H1 (cell line): Measurements from ENCODE around the gene CCDC93. TPM values are rescaled to one million over a fixed set of nuclear protein-coding genes. Genes with fewer than 3 reads are reported as not detected.

Experiments
- CTCF ChIA-PET: fragments of 300-600 bp; sonication (Branson Sonifier 250); formaldehyde crosslinking; loops from one replicate; lab custom pipeline; 2021; ENCODE audit not compliant: partially characterized antibody; lab: Charles Lee
- POLR2A ChIA-PET: fragments of 300-600 bp; sonication (Branson Sonifier 250); formaldehyde crosslinking; loops from one replicate; lab custom pipeline; 2021; ENCODE audit warnings: inconsistent platforms; ENCODE audit not compliant: partially characterized antibody; lab: Charles Lee
- DNase-seq, 2 experiments: peaks; one replicate each; pipeline versions ENCODE4 v3.0.0 to v3.0.0-alpha.2; 2010 to 2022; ENCODE audit warnings: low spot score in 2 of 2, low read depth in 1 of 2, mixed read lengths in 1 of 2
- FAIRE-seq: peaks from 2 replicates; lab custom pipeline; 2011; peaks lifted over from hg19 to GRCh38; lab: Jason Lieb, UNC
- H2AFZ ChIP-seq: 2 replicates; pipeline ENCODE4 v1.8.1; 2012; ENCODE audit warnings: low read length, inconsistent platforms
- H2AK5ac ChIP-seq: 2 replicates; pipeline ENCODE4 v1.6.1; 2013; ENCODE audit warnings: low read depth, low read length
- H2BK120ac ChIP-seq: replicated peaks from 2 replicates; pipeline ENCODE3; 2013; ENCODE audit warnings: low read depth, low read length, inconsistent platforms
- H2BK12ac ChIP-seq: 2 replicates; pipeline ENCODE4 v1.6.1; 2013; ENCODE audit warnings: low read depth, low read length
- H2BK15ac ChIP-seq: 2 replicates; pipeline ENCODE4 v1.6.1; 2013; ENCODE audit warnings: low read length
- H2BK20ac ChIP-seq: 2 replicates; pipeline ENCODE4 v1.6.1; 2013; ENCODE audit warnings: low read length
- H2BK5ac ChIP-seq: 2 replicates; pipeline ENCODE4 v1.6.1; 2013; ENCODE audit warnings: low read depth, low read length
- H3K14ac ChIP-seq: 2 replicates; pipeline ENCODE4 v1.6.1; 2013; ENCODE audit warnings: inconsistent platforms; ENCODE audit not compliant: insufficient read length
- H3K18ac ChIP-seq: 2 replicates; pipeline ENCODE4 v1.6.1; 2013; ENCODE audit warnings: low read length; ENCODE audit errors: extremely low read depth
- H3K23ac ChIP-seq: 2 replicates; pipeline ENCODE4 v1.6.1; 2013; ENCODE audit warnings: inconsistent platforms; ENCODE audit not compliant: insufficient read length
- H3K23me2 ChIP-seq: 2 replicates; pipeline ENCODE4 v1.6.1; 2013; ENCODE audit warnings: low read depth, low read length
- H3K27ac ChIP-seq: 2 replicates; pipeline ENCODE4 v1.6.1; 2011; ENCODE audit warnings: low read depth, low read length, inconsistent platforms
- H3K27me3 ChIP-seq, 4 experiments: replicated peaks in 1 of 4; 1 replicate in 1 of 4; 2 replicates in 3 of 4; pipeline versions ENCODE4 v1.6.1 to v1.8.1; 2011 to 2013; ENCODE audit warnings: low read length in 3 of 4, mild to moderate bottlenecking in 3 of 4, inconsistent platforms in 2 of 4, mixed read lengths in 2 of 4, moderate library complexity in 1 of 4; ENCODE audit not compliant: control insufficient read depth in 3 of 4, insufficient read depth in 3 of 4; ENCODE audit errors: extremely low read depth in 1 of 4
- H3K36me3 ChIP-seq, 4 experiments: 2 replicates each; pipeline versions ENCODE4 v1.6.1 to v1.8.1; 2011 to 2013; ENCODE audit warnings: mild to moderate bottlenecking in 4 of 4, low read length in 3 of 4, moderate library complexity in 2 of 4, control low read depth in 1 of 4, inconsistent platforms in 1 of 4; ENCODE audit not compliant: insufficient read depth in 4 of 4, control insufficient read depth in 2 of 4
- H3K4ac ChIP-seq: replicated peaks from 2 replicates; pipeline ENCODE3; 2013; ENCODE audit warnings: low read length, low read depth, mixed read lengths, inconsistent platforms; ENCODE audit not compliant: insufficient read length
- H3K4me1 ChIP-seq, 4 experiments: replicated peaks in 1 of 4; 1 replicate in 1 of 4; 2 replicates in 3 of 4; pipeline versions ENCODE4 v1.6.1 to v1.8.1; 2011 to 2013; ENCODE audit warnings: low read length in 3 of 4, inconsistent platforms in 2 of 4, mixed read lengths in 1 of 4; ENCODE audit not compliant: insufficient read depth in 4 of 4, control insufficient read depth in 3 of 4
- H3K4me2 ChIP-seq, 2 experiments: 2 replicates each; pipeline versions ENCODE4 v1.6.1 to v1.8.1; 2011 to 2013; ENCODE audit warnings: low read depth in 2 of 2, low read length in 2 of 2, control low read depth in 1 of 2, inconsistent platforms in 1 of 2, mild to moderate bottlenecking in 1 of 2; ENCODE audit not compliant: insufficient read depth in 1 of 2
- H3K4me3 ChIP-seq, 4 experiments: fragments of 200-600, 300-600 bp in 1 of 4; sonication (generic), shearing (Covaris generic), sonication (Bioruptor Twin) in 1 of 4; 2 replicates each; pipeline versions ENCODE4 v1.5.1 to v1.8.1; 2011 to 2016; ENCODE audit warnings: low read length in 4 of 4, low read depth in 3 of 4, control low read depth in 2 of 4, inconsistent platforms in 2 of 4, mild to moderate bottlenecking in 2 of 4, mixed read lengths in 1 of 4, moderate library complexity in 1 of 4; ENCODE audit not compliant: insufficient read depth in 2 of 4; ENCODE audit errors: extremely low read depth in 1 of 4
- H3K56ac ChIP-seq: replicated peaks from 2 replicates; pipeline ENCODE3; 2013; ENCODE audit warnings: low read depth, mild to moderate bottlenecking, mixed read lengths, low read length, inconsistent platforms; ENCODE audit not compliant: insufficient read length
- H3K79me1 ChIP-seq: 2 replicates; pipeline ENCODE4 v1.6.1; 2013; ENCODE audit warnings: low read depth, low read length, control low read depth
- H3K79me2 ChIP-seq, 2 experiments: 2 replicates each; pipeline versions ENCODE4 v1.6.1 to v1.8.1; 2012 to 2013; ENCODE audit warnings: low read length in 2 of 2, mild to moderate bottlenecking in 2 of 2, inconsistent platforms in 1 of 2; ENCODE audit not compliant: insufficient read depth in 2 of 2, control insufficient read depth in 1 of 2
- H3K9ac ChIP-seq, 4 experiments: replicated peaks in 1 of 4; 1 replicate in 1 of 4; 2 replicates in 3 of 4; pipeline versions ENCODE4 v1.6.1 to v1.8.1; 2011 to 2013; ENCODE audit warnings: low read depth in 3 of 4, low read length in 3 of 4, control low read depth in 2 of 4, mild to moderate bottlenecking in 2 of 4, moderate library complexity in 2 of 4, inconsistent platforms in 1 of 4; ENCODE audit errors: extremely low read depth in 1 of 4
- H3K9me3 ChIP-seq, 2 experiments: 2 replicates each; pipeline versions ENCODE4 v1.6.1 to v1.8.1; 2012 to 2013; ENCODE audit warnings: mild to moderate bottlenecking in 2 of 2, moderate library complexity in 2 of 2, control low read depth in 1 of 2, inconsistent platforms in 1 of 2, low read depth in 1 of 2, low read length in 1 of 2, mixed read lengths in 1 of 2; ENCODE audit not compliant: insufficient read depth in 2 of 2
- H4K20me1 ChIP-seq, 2 experiments: replicated peaks in 1 of 2; 2 replicates each; pipeline versions ENCODE3 to v1.8.1; 2011 to 2013; ENCODE audit warnings: inconsistent platforms in 2 of 2, low read length in 2 of 2, mild to moderate bottlenecking in 1 of 2; ENCODE audit not compliant: insufficient read depth in 2 of 2, control insufficient read depth in 1 of 2
- H4K5ac ChIP-seq: 2 replicates; pipeline ENCODE4 v1.6.1; 2013; ENCODE audit warnings: low read length, low read depth, mixed read lengths, inconsistent platforms; ENCODE audit not compliant: insufficient read length
- H4K8ac ChIP-seq: 2 replicates; pipeline ENCODE4 v1.8.0; 2013; ENCODE audit warnings: mild to moderate bottlenecking, moderate library complexity, low read length, inconsistent platforms; ENCODE audit not compliant: insufficient read depth; ENCODE audit errors: extremely low read depth
- H4K91ac ChIP-seq: replicated peaks from 2 replicates; pipeline ENCODE3; 2013; ENCODE audit warnings: low read length, mixed read lengths, inconsistent platforms; ENCODE audit not compliant: insufficient read length
- BACH1 ChIP-seq: IDR thresholded peaks from 2 replicates; pipeline ENCODE4 v1.6.1; 2012; ENCODE audit warnings: low read length, improper control_type of control experiment
- CHD1 ChIP-seq: IDR thresholded peaks from 2 replicates; pipeline ENCODE4 v1.6.1; 2012; ENCODE audit warnings: low read depth, low read length, improper control_type of control experiment
- CTCF ChIP-seq, 3 experiments: IDR thresholded peaks; 1 replicate in 2 of 3; 2 replicates in 1 of 3; pipeline versions ENCODE4 v1.5.1 to v1.6.1; 2011; ENCODE audit warnings: low read length in 3 of 3, mild to moderate bottlenecking in 3 of 3, inconsistent platforms in 2 of 3, low read depth in 1 of 3, moderate library complexity in 1 of 3; ENCODE audit not compliant: insufficient read depth in 1 of 3; ENCODE audit errors: control extremely low read depth in 1 of 3
- GTF2F1 ChIP-seq: IDR thresholded peaks from 2 replicates; pipeline ENCODE4 v1.6.1; 2012; ENCODE audit warnings: low read depth, low read length, improper control_type of control experiment, borderline replicate concordance
- KDM1A ChIP-seq: fragments of 200-600, 300-600 bp; sonication (generic); IDR thresholded peaks from 2 replicates; pipeline ENCODE4 v1.7.1; 2016; ENCODE audit warnings: mild to moderate bottlenecking, low read length, borderline replicate concordance
- MAFK ChIP-seq: IDR thresholded peaks from 2 replicates; pipeline ENCODE4 v1.6.1; 2012; ENCODE audit warnings: low read depth, mild to moderate bottlenecking, improper control_type of control experiment, low read length
- RFX5 ChIP-seq: IDR thresholded peaks from 2 replicates; pipeline ENCODE4 v1.6.1; 2011; ENCODE audit warnings: low read depth, low read length, improper control_type of control experiment, borderline replicate concordance
- RNF2 ChIP-seq: fragments of 200-900, 300-1000 bp; sonication (generic); IDR thresholded peaks from 2 replicates; pipeline ENCODE4 v1.7.1; 2016; ENCODE audit warnings: borderline replicate concordance, low read depth, mild to moderate bottlenecking, antibody characterized with exemption, low read length; ENCODE audit not compliant: poor library complexity, severe bottlenecking; ENCODE audit errors: missing control alignments
- SUZ12 ChIP-seq: fragments of 200-600 bp; sonication (generic); IDR thresholded peaks from 2 replicates; pipeline ENCODE4 v1.6.1; 2012; ENCODE audit warnings: mild to moderate bottlenecking, inconsistent platforms, low read length, moderate library complexity, mixed read lengths
- ZNF274 ChIP-seq: IDR thresholded peaks from 2 replicates; pipeline ENCODE4 v1.7.0; 2012; ENCODE audit warnings: low read length, borderline replicate concordance; ENCODE audit errors: extremely low read depth
- WGBS, 2 experiments: shearing (Covaris generic) in 1 of 2; methylation state at CpG; one replicate each; pipeline versions ENCODE4 v1.1.6 to v1.1.7; 2013 to 2015; ENCODE audit warnings: low lambda C conversion rate in 2 of 2, mixed read lengths in 2 of 2, inconsistent platforms in 1 of 2, low coverage in 1 of 2, missing lambda C conversion rate in 1 of 2; ENCODE audit not compliant: insufficient replicate concordance in 2 of 2, insufficient coverage in 1 of 2, insufficient read length in 1 of 2; ENCODE audit errors: extremely low coverage in 1 of 2, missing lambda C conversion rate in 1 of 2; 5-methylcytosine and 5-hydroxymethylcytosine counted together
- polyA plus RNA-seq, 7 experiments: library from polyadenylated mRNA; depleted of rRNA in 3 of 7; stranded (reverse) in 5 of 7; unstranded in 2 of 7; fragments of >200 nt in 5 of 7; fragments of 200-250 nt in 2 of 7; gene quantifications; 1 replicate in 5 of 7; 2 replicates in 1 of 7; 4 replicates in 1 of 7; pipeline versions ENCODE4 v1.2.1 to v1.2.3, GENCODE V29; 2011 to 2013; ENCODE audit warnings: missing spikeins in 2 of 7, mixed read lengths in 2 of 7
- total RNA-seq: library from RNA; stranded (reverse); fragmentation: NEBNext Ultra II Directional; extraction: Animal tissue kit (Norgen Biotek cat#: 25700); gene quantifications from 2 replicates; pipeline ENCODE4 v1.2.1, GENCODE V29; 2021

CCDC93 gene
- total and polyA plus RNA-seq, 2 of the 8 experiments (the other 6 are each of a cell fraction or from before 2014, with no cell fraction given) = 5.5 to 18.0 TPM

GRCh38 chr2:118006326-118006725, 7.5 kb downstream of the CCDC93 start:
- H3K9ac ChIP-seq = no peak overlapping the region
- H4K8ac ChIP-seq = no peak overlapping the region
- H3K18ac ChIP-seq = no peak overlapping the region
- H3K4me2 ChIP-seq = no peak overlapping the region
- no peak overlapping the region for H4K91ac ChIP-seq
- 0 out of 7 replicates have a peak, but pooled peaks cover 0 to 2% (median 0%) of the 10 kb centered on the region in 4 experiments for H3K4me1 ChIP-seq
- DNase-seq (no peak), FAIRE-seq (no peak)
- no peak overlapping the region for H2BK12ac ChIP-seq
- H2AK5ac ChIP-seq = no peak overlapping the region
- H4K5ac ChIP-seq = no peak overlapping the region
- no peak overlapping the region for H2BK15ac ChIP-seq
- 100% methylated on average over 1 of the region's 1 CpG; no CpG with 5 or more reads in 1 of the 2 experiments for WGBS, 2 experiments
- H3K9me3 ChIP-seq = no peaks in the 10 kb centered on the region
- H2AFZ ChIP-seq = no peak overlapping the region
- no peaks in the 10 kb centered on the region; the same call in 1 of the 2 replicates for H3K23me2 ChIP-seq
- peaks cover 2% of the 10 kb centered on the region in 2 experiments for H4K20me1 ChIP-seq
- H3K14ac ChIP-seq = no peak overlapping the region
- no peak overlapping the region for H3K27ac ChIP-seq
- POLR2A ChIA-PET = no interaction called here
- no peak overlapping the region for H2BK5ac ChIP-seq
- H3K23ac ChIP-seq = no peak overlapping the region
- H3K79me2 ChIP-seq = peaks cover 0 to 14% of the 10 kb centered on the region in 2 experiments; a peak in 2 of 4 replicates
- H3K56ac ChIP-seq = no peak overlapping the region
- no peak overlapping the region for H3K4ac ChIP-seq
- H2BK20ac ChIP-seq = no peak overlapping the region
- H2BK120ac ChIP-seq = no peak overlapping the region
- no peaks in the 10 kb centered on the region for H3K27me3 ChIP-seq
- CTCF ChIA-PET = interaction anchor here (0.7 to 5.6 kb wide), 3 partner anchors 18 to 193 kb away, joined by 3 to 98 read pairs (median 11); partner anchors contain the start of gene DDX18
- 0 out of 2 replicates have a peak, but pooled peaks cover 2% of the 10 kb centered on the region for H3K79me1 ChIP-seq
- no peak overlapping the region for H3K4me3 ChIP-seq
- H3K36me3 ChIP-seq = peaks cover 3 to 27% (median 9%) of the 10 kb centered on the region in 4 experiments; a peak in 7 of 8 replicates
- TF ChIP-seq KDM1A (no peak), RFX5 (no peak), BACH1 (no peak), CHD1 (no peak), RNF2 (no peak), ZNF274 (no peak), GTF2F1 (no peak), CTCF (IDR thresholded peaks at IDR 0.05; ENCODE audit: control extremely low read depth in 1 of 3, insufficient read depth in 1 of 3, low read depth in 1 of 3, low read length in 3 of 3) (no peak), SUZ12 (no peak), MAFK (no peak)
